Dermis microvascular lymphatic vessel endothelial cell (primary cell): ENCODE data around the gene RAB3IP. TPM values are rescaled to one million over a fixed set of nuclear protein-coding genes. Genes with fewer than 3 reads are reported as not detected.
"Not testable (repeated sequence)": the region's sequence is repeated elsewhere in the genome, so short reads cannot be mapped to it uniquely, and the experiment has no call there.

ENCODE experiments used
- DNase-seq, 2 donors: peaks; one replicate each; pipeline versions ENCODE4 v3.0.0 to v3.0.0-alpha.2; 2010; ENCODE audit warnings: low read depth in 2 of 2
- total RNA-seq: library from RNA; depleted of rRNA; stranded (reverse); fragments of >200 nt; gene quantifications from 2 replicates; pipeline ENCODE4 v1.2.1, GENCODE V29; 2014

RAB3IP gene
- total RNA-seq, 1 donor from 2014 or later, result 11.8 TPM

- no peak for DNase-seq
Measured at GRCh38 chr12:69755302-69755701, 16.6 kb downstream of the RAB3IP start.

DNA sequence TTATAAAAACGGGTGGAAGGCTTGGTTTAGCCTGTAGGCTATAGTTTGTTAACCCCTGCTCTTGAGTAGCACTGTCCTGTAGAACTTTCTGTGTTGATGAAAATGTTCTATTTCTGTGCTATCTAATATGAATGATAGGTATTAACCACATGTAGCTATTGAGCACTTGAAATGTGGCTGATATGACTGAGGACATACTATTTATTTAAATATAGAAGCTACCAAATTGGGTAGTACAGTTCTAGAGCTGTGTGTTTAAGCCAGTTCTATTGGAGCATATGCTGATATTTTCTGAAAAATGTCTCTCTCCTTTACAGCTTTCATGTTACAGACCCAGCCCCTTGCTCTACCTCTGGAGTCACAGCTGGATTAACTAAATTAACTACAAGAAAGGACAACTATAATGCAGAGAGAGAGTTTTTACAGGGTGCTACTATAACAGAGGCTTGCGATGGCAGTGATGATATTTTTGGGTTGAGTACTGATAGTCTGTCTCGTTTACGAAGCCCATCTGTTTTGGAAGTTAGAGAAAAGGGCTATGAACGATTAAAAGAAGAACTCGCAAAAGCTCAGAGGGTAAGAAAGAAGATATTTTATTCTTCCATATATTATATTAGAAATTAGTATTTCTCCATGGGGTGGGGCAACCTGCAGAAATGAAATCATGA, 17.6 kb downstream of the RAB3IP start:
- DNase-seq, result no peak

DNA sequence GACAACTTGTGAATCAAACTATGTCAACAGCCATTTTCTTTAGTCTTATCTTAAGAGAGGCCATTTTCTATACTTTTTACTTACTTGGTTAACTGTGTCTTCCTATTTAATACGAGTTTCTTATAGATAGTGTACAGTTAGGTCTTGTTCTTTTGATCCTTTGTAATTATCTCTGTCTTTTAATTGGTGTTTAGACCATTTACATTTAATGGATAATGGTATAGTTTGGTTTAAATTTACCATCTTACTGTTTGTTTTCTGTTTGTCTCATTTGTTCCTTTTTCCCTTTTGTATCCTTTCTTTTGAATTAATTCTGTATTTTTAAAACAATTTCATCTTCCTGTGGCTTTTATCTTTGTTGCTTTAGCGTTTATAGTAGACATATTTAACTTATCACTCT, 19.4 kb downstream of the RAB3IP start:
- DNase-seq, result no peak

GRCh38 chr12:69759581-69759980, 20.9 kb downstream of the RAB3IP start:
- not testable (repeated sequence) for DNase-seq

DNA sequence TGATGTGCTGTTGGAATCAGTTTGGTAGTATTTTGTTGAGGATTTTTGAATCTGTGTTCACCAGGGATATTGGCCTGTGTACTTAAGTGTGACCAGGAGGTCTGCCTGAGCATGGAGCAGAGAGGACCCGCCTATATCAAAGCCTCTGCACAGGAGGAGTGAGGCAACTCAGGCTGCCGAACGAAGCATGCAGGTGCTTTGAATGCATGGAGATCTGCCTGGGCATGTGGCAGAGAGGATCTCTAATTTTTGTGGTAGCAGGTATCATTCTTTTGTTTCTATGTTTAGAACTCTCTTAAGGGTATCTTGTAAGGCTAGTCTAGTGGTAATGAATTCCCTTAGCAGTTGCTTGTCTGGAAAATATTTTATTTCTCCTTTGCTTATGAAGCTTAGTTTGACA, 26.9 kb downstream of the RAB3IP start:
- DNase-seq, result no peak

DNA sequence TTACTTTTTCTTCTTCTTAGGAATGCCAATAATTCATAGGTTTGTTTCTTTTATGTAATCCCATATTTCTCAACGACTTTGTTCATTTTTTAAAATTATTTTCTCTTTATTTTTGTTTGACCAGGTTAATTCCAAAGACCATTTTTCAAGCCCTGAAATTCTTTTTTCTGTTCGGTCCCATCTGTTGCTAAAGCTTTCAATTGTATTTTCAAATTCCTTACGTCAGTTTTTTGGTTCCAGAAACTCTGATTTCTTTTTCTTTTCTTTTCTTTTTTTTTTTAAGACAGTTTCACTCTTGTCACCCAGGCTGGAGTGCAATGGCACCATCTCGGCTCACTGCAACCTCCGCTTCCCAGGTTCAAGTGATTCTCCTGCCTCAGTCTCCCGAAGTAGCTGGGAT, 27.6 kb downstream of the RAB3IP start:
- no peak for DNase-seq

DNA sequence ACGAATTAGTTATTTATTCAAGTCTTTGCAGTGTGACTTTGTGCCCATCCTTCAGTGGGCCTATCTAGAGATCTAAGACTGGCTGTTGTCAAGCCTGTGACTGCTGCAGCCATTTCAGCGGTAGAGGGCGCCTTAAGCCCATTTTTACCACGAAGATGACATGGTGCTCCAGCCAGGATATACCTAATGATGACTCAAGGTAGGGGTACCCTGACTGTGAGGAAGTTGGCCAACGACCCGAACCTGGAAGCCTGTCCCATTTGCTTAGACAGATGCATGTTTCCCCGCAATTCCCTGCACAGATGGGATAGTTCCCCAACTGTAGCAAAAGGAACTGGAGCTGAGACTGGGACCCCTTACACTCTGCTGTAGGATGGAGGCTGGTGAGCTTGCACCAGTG, 41.3 kb downstream of the RAB3IP start:
- DNase-seq, result peak in 1 of 2 donors; percentile 61

- DNase-seq, result no peak
Measured at GRCh38 chr12:69783365-69783764, 44.7 kb downstream of the RAB3IP start.

GRCh38 chr12:69789351-69789750, 50.7 kb downstream of the RAB3IP start:
- no peak for DNase-seq

- no peak for DNase-seq
Measured at GRCh38 chr12:69792533-69792932, 53.9 kb downstream of the RAB3IP start.

GRCh38 chr12:69807101-69807897, 68.6 kb downstream of the RAB3IP start:
- not testable (repeated sequence) for DNase-seq

DNA sequence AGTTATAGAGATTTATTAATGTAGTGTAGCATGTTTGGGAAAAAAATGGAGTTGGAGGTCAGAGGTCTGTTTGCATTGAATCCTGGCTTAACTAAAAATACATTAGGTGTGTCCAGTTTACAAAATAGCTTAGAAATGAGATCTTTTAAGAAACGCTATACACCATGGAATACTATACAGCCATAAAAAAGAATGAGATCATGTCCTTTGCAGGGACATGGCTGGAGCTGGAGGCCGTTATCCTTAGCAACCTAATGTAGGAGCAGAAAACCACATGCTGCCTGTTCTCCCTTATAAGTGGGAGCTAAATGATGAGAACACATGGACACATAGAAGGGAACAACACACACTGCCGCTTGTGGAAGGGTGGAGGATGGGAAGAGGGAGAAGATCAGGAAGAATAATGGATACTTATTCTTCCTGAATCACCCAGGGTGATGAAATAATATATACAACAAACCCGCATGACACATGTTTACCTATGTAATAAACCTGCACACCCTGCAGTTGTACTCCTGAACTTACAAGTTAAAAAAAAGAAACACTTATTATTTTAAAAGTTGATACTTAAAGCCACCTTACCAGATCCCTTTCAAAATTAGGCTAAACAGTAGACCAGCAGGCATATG, 72.3 kb downstream of the RAB3IP start:
- no peak for DNase-seq

DNA sequence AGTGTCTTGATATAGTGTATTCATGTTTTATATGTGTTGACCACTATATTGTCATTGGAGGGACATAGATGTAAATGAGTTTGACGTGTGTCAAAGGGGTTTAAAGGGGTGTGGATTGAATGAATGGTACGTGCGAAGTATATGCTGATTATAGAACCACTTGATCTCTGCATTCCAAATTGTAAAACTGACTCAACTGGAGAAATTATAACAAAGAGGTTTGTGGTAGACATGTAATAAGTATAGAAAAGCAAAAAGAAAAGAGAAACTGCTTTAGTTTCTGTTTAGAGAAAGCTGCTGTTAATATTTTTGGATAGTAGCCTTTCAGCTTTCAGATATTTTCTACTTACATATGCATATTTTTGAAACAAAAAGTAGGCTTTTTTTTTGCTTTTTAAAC, 77.4 kb downstream of the RAB3IP start:
- DNase-seq, result no peak

GRCh38 chr12:69821032-69821455, 82.4 kb downstream of the RAB3IP start:
- no peak for DNase-seq

DNA sequence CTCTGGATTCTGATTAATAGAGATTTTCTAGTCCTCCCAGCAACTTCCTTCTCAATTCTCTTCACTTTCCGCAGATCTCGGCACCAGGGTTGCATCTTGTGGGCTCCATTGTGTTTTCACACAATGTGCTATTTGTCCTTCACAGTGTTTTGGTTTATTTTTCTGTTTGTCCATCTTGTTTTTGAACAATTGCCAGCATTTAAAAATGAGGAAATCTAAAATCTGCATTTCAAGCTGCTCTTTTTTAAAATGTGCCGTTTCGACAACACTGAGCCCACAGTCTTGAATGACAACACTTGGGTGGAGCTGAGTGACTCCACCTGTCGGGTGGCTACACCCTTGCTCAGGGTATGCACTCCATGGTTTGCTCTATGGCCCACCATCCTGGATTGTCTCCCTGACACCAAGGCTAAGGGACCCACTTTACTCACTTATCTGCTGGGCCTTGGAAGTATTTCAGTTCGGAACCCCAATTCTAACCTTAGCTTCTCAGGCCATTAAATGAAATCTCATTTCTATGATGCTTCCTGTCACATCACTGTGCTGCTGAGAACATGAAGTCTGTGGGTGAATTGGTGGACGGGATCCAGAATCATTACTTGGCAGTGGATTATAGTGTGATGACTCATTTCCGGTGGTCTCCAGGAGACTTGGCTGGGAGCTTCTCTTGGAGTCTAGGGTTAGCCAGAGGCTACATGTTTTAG, 82.9 kb downstream of the RAB3IP start:
- DNase-seq, result peak; percentile 4 to 73

DNA sequence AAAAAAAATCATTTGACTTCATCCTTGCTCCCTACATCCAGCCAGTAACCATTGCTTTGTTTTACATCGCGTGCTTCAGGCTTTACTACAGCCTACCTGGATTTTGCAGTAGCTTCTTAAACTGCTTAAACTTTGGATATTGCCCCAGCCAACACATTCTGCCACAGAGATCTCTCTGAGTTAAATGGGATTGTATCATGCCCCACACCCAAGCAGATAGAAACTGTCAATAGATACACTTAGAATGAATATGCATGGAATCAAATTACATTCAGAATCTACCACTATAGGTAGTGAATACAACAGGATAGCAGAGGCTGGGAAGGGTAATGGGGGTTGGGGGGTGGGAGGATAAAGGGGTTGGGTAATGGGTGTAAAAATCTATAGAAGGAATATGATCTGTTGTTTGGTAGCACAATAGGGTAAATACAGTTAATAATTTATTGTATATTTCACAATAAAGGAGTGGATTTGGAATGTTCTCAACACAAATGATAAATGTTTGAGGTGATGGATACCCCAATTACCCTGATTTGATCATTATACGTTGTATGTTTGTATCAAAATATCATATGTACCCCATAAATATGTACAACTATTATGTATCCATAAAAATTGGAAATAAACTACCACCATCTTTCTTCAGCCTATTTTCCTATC, 83.7 kb downstream of the RAB3IP start:
- no peak for DNase-seq

- no peak for DNase-seq
Measured at GRCh38 chr12:69824028-69824427, 85.4 kb downstream of the RAB3IP start.

DNA sequence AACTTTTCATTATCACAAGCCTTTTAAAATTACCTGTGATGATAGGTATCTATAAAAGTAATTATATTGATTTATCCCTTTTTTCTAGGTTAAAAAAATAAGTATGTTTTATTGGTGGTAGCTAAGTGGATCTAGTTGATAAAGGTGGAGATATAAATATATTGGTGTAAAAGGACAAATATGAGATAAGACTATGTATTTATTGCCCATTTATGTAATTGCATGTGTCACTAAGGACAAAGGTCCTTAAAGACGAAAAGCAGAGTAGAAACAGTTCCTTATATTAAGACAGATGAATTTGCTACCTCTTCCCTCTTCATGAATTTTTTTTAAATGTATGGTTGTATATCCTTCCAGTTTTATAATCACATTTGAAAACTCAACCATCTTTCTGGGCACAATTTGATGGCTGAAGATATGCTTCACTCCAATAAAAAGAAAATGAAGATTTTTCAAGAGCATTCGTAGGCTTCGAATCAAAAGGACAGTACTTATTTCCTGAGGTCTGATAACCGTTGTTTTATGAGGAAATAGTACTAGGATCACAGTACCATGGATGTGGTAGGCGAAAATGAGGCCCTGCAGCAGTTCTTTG, 86.4 kb downstream of the RAB3IP start, which contains the start of gene MYRFL:
TSS of gene MYRFL (plus strand) at position 262 of the 595 bp plus-strand sequence. CDS start at position 553, 291 bp downstream.
- no peak for DNase-seq

- no peak for DNase-seq
Measured at GRCh38 chr12:69828897-69829296, 90.2 kb downstream of the RAB3IP start.

- DNase-seq, result no peak
Measured at GRCh38 chr12:69833696-69834095, 95.0 kb downstream of the RAB3IP start.

- DNase-seq, result no peak
Measured at GRCh38 chr12:69834147-69834546, 95.5 kb downstream of the RAB3IP start.
